Esophagus muscularis mucosa (tissue), 3 donors: ENCODE data around the gene MEG3.

Source experiments
- POLR2A ChIP-seq: fragments of 450-650 bp; IDR thresholded peaks from one replicate; pipeline ENCODE4 v1.6.1; 2017; ENCODE audit warnings: antibody characterized with exemption, moderate library complexity, mild to moderate bottlenecking, low read depth
- TF ChIP-seq, protein P1 (sequence below), 3 experiments: fragments of 200-600 bp in 2 of 3; fragments of 450-650 bp in 1 of 3; sonication (generic) in 2 of 3; IDR thresholded peaks; one replicate each; pipeline ENCODE4 v1.5.1; 2017 to 2019; ENCODE audit warnings: antibody characterized with exemption in 3 of 3, mild to moderate bottlenecking in 2 of 3, moderate library complexity in 1 of 3

DNA sequence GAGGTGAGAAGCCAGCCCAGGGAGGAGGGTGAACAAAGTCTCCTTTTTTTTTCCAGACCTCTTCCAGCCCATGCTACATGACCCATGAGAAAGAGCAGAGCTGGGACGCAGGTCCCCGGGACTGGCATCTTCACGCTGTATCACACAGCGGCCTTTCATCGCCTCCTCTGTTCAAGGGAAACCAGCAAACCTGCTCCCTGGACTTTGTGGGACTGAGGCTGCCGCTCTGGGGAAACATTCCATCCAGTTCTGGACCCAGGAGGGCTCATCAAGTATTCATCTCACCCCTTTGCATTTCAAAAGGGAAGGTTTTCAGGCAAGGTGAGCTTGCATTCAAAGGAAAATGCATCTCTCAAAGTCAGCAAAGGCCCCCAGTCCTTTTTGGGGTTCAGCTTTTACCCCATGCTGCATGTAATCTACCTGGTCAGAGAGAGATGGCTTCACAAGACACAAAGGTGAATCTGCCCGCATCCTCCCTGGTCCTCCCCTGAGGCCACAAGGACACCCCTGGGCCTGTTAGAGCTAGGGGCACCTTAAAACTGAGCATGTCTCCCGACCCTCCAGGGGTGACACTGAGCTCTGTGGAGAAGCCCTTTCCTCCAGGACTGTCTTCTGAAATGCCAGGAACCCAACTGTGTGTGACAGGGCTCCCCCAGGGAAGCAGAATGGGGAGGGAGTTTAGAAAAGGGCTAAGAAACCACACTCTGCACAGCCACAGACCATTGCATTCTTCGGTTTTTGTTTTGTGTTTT lies 21.2 kb upstream of the MEG3 start:
- TF ChIP-seq, protein P1, sequence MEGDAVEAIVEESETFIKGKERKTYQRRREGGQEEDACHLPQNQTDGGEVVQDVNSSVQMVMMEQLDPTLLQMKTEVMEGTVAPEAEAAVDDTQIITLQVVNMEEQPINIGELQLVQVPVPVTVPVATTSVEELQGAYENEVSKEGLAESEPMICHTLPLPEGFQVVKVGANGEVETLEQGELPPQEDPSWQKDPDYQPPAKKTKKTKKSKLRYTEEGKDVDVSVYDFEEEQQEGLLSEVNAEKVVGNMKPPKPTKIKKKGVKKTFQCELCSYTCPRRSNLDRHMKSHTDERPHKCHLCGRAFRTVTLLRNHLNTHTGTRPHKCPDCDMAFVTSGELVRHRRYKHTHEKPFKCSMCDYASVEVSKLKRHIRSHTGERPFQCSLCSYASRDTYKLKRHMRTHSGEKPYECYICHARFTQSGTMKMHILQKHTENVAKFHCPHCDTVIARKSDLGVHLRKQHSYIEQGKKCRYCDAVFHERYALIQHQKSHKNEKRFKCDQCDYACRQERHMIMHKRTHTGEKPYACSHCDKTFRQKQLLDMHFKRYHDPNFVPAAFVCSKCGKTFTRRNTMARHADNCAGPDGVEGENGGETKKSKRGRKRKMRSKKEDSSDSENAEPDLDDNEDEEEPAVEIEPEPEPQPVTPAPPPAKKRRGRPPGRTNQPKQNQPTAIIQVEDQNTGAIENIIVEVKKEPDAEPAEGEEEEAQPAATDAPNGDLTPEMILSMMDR (IDR thresholded peaks at IDR 0.05), result no peak
- no peak for TF ChIP-seq POLR2A
